NCI-H345 (cell line): ENCODE results near the gene SNRPD1.
"Not testable (repeated sequence)": the region's sequence is repeated elsewhere in the genome, so short reads cannot be mapped to it uniquely, and the experiment has no call there.

Experiments
- DNase-seq: peaks from one replicate; lab custom pipeline; 2025; lab: John Stamatoyannopoulos, UW

Gene SNRPD1

DNA sequence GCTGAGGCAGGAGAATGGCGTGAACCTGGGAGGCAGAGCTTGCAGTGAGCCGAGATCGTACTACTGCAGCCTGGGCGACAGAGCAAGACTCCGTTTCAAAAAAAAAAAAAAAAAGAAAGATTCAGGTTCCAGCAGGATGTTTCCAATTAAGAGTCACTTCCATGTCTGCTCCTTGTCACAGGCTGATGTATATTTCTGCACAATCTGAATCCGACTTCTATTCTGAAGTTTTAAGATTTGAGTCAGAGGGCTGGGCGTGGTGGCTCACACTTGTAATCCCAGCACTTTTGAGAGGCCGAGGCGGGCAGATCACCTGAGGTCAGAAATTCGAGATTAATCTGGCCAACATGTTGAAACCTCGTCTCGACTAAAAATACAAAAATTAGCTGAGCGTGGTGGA lies 24.7 kb downstream of the SNRPD1 start:
- DNase-seq, result no peak

DNA sequence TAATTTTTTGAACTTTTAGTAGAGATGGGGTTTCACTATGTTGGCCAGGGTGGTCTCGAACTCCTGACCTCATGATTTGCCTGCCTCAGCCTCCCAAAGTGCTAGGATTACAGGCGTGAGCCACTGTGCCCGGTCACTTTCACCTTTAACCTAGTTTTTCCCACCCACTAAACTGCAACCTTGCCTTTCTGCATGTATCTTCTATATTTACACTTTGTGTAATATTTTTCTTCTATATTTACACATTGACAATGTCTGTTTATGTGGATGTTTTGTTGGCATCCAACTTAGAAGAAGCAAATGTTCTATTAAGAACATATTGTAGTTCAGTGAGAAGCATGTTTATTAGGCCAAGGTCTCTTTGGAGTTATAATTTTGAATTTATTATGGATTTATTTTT lies 26.7 kb downstream of the SNRPD1 start:
- no peak for DNase-seq

DNA sequence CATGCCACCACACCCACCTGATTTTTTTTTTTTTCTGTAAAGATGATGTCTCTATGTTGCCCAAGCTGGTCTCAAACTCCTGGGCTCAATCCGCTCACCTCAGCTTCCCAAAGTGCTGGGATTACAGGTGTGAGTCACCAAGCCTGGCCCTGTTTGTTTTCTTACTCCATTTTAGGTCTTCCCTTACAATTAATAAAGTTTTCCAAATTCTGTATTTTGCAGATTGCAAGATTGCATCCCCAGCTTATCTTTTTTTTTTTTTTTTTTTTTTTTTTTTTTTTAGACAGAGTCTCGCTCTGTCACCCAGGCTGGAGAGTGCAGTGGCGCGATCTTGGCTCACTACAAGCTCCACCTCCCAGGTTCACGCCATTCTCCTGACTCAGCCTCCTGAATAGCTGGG lies 28.3 kb downstream of the SNRPD1 start:
- DNase-seq, result not testable (repeated sequence)

DNA sequence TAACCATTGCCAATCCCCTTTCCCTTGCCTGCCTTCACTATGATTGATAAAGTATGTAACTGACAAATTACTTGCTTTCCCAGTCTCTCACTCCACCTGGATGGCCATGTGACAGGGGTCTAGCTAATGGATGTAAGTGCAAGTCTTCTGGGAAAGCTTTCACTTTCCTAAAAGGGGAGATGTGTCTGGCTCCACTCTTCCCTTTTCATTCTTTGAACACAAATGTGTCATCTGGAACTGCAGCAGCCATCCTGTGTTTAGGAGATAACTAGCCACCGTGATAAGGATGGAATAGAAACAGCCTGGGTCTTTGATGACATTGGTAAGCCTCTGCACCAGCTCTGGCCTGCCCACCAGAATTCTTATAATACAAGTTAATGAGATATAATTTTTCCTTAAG lies 38.2 kb downstream of the SNRPD1 start:
- no peak for DNase-seq

DNA sequence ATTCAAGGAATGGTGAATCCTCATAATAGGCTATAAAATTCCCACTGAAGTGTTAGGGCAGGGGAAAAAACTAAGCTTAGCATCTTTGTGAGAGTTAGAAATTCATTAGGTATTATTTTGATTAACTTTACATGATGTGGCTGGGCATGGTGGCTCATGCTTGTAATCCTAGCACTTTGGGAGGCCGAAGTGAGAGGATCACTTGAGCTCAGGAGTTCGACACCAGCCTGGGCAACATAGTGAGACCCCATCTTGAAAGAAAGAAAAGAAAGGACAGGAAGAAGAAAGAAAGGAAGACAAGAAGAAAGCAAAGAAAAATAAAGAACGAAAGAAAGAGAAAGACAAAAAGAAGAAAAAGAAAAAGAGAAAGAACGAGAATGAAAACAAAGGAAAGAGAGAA lies 40.0 kb downstream of the SNRPD1 start:
- DNase-seq, result no peak

DNA sequence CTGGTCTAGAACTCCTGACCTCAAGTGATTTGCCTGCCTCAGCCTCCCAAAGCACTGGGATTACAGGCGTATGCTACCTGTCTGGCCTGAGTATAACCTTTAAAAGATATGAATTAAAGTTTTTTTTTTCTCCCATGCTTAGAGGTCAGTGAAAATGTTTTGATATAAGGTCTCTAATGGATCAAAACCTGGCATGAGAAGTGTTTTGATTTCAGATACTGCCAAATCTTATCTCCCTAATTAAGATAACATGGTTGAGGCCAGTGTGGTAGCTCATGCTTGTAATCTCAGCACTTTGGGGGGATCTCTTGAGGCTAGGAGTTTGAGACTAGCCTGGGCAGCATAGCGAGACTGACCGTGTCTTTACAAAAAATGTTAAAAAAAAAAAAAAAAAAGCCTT lies 41.2 kb downstream of the SNRPD1 start:
- no peak for DNase-seq

DNA sequence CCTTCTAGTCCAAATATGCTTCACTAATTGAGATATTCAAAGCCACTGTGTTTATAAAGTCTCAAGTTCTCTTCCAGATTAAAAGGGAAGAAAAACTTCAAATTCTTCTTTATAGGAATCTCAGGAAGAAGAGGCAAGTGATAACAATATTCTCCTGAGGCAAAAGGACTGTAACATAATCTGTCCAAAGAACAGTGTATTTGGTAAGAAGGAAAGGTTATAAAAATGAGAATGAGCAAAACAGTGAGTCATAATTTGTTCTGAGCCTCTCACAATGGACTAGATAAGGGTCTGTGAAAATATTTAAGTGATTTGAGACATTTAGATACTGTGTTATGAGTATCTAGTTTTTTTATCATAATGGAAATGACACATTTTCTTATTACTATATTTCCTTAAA lies 44.3 kb downstream of the SNRPD1 start:
- DNase-seq, result no peak

DNA sequence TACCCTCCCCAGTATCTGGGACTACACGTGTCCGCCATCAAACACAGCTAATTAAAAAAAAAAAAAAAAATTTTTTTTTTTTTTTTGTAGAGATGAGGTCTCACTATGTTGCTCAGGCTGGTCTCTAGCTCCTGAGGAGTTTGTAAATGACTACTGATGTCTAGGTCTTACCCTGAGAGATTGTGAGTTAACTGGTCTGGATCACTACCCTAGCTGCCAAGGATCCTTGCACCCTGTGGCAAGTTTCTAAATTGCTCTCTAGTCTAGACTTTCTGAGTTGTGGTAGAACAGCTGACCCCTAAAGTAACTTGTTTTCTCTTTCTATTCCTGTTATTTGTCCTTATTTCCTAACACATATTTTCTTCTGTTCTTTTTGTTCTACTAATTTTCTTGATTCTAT lies 48.0 kb downstream of the SNRPD1 start:
- DNase-seq, result no peak

DNA sequence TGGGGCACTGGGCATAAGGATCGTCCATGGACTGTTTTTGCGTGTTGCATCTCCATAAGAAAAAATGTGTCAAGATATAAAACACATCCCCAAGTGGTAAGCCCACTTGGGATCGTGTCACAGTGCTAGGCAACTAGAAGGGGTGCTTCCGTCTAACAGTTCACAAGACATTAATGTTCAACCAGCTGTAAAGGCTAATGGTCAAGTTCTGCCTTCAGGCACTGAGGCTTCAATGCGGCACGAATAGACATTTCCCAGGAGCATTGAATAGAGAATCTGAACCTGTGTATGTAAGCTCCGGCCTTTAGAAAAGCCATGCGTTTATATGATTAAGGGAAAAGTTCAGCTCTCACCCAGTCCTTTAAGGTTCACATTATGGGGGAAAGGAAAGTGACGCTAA lies 50.5 kb downstream of the SNRPD1 start:
- DNase-seq, result no peak

DNA sequence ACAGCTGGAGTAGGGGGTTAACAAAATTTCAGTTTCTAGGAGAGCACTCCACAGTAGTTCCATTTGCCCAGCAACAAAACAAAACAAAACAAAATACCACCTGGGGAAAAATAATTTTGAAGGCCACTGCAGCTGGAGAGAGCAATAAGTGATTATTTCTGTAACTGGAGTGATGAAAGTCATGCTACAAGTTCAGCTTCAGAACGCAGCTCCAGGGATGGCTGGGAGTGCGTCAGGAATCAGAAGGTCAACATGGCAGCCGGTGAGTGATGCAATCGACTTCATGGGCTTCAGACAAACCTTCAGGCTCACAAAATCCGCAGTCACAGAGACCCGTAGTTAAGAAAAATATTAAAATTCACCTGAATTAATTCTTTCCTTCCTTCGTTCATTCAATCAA lies 51.5 kb downstream of the SNRPD1 start:
- DNase-seq, result no peak

DNA sequence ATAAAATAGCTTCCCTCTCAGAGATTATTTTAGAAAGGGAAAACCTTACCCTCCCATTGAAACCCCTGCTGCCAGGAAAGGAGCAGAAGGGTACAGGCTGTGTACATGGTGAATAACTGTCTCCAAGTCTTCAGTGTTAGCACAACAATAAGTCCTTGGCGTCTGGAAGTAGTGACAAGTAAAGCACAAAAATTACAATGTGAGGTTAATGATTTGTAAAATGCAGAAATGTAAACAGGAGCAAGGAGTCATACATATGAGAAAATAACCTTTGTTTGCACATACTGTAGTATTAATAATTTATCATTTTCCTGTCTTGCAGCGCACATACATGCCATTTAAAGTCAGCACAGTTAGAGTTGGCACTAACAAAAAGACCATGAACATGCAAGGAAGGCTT lies 52.0 kb downstream of the SNRPD1 start:
- DNase-seq, result no peak

DNA sequence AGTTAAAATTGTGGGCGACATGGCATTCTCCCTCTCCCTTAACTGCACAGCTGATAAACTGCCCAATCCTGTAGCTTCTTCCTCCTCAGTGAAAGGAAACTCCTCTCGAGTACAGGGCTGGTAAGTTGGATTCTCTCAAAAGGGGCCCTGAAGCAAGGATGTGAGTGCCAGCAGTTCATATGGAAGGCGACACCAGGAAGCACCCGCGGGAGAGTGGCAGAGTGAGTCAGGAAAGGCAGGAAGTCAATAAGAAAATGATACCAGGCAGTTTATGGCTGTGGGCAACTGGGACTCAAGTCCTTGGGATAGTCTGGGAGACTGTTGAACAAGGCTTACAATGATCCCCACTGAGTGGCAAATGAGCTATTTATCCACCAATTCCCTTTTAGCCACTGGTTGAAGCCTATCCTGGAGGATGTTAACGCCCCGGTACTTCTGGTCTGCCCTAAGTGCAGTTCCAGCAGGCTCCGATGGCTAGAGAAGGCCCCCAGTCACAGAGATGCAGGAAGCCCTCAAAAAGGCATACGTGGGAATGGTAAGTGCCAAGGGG lies 57.7 kb downstream of the SNRPD1 start:
- DNase-seq, result no peak

DNA sequence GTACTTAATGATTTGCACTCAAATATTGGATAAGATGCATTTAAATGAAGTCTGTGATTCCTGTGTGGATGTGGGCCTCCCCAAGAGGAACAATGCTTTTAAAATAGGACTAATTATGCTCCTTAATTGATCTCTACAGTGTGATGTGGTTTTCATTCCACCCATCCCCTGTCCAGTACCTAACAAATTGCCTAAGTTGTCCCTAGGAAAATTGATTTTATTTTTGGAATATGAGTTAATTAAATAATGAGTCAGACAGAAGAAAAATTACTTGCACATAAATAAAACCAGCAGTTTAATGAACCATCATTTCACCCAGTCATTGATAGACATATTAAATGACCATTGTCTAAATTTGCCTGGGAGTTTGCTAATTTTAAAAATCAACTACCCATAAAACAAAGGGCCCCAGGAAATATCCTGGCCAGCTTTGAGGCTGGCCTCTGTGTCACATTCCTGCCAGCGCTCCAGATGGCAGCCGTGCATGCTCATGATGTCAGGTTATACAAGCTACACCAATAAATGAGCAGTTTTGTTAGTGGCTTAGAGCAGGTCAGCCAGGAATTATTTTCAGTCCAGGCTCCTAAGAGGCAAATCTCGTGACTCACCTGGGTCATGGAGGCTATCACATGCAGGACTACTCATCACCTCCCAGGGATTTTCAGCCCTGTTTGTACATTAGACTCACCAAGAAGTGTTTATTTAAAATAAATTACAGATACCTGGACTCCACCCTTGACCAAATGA lies 60.6 kb downstream of the SNRPD1 start:
- DNase-seq, result no peak

DNA sequence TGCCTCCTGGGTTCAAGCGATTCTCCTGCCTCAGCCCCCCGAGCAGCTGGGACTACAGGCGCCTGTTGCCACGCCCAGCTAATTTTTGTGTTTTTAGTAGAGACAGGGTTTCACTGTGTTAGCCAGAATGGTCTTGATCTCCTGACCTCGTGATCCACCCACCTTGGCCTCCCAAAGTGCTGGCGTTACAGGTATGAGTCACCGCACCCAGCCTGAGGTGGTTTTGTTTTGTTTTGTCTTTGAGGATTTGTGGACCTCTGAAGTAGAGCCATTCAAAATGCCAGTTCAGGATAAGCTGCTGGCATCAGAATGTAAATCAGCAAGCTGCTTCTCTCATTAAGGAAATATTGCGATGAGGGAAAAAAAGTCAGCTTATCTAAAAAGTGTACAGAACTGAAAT lies 63.2 kb downstream of the SNRPD1 start:
- not testable (repeated sequence) for DNase-seq

DNA sequence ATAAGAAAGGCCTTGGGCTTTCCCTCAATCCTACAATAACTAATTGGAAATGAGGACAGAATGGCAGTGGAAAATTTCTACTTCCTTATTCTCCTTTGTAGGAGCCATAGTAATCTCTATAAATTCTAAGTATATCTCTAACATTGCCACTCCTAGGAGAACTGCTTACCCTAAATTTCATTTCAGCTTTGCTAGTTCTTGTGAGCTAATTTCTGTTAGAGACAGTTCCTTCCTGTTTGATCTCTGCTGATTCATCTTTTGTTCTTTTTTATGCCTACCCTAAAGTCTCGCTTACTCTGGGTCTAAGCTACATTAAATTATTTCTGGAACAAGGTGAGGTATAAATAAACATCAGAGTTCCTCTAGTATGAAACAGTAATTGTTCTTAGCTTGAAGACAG lies 66.7 kb downstream of the SNRPD1 start:
- DNase-seq, result no peak

DNA sequence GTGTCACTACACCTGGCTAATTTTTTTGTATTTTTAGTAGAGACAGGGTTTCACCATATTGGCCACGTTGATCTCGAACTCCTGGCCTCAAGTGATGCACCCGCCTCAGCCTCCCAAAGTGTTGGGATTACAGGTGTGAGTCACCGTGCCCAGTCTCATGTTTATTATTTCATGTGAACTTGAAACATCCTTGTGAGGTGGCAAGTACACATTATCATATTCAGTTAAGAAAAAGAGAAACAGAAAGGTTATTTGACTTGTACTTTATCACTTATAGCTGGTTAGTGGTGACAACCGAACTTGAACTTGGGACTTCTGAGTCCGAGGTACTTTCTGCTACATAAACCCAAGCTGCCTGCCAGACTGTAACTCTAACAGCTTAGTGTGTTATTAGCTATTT lies 68.0 kb downstream of the SNRPD1 start:
- DNase-seq, result no peak

DNA sequence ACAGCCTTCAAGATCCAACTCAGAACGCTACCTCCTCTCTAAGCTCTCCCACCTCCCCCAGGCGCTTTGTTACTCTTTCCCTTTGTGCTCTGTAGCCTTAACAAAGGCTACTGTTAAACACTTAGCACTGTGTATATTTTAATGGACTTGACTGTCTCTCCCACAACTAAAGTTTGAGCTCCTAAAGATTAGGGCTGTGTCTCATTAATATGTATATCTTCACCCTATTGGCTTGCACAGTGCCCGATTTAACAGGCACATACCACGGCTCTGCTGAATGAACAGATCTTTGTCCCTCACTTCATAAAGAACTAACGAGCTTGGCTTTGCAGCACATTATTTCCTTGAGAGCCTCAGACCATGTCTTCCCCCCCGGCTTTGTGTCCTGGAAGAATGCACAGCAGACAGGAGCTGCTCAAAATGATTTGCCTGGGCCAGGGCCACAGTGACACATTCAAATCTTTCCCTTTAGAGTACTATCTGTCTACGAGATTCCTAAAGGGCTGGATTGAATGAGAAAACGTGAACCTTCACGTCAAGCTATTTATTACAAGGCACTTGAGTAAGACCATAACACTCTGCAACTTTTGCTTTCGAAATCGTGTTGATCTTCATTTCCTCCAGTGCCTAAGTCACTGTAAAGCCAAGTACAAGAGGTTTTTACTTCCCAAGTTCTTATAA lies 70.4 kb downstream of the SNRPD1 start:
- no peak for DNase-seq
